WERI-Rb-1 (cell line): ENCODE results near the gene EFNA2.

ENCODE experiments used
- DNase-seq: peaks from one replicate; pipeline ENCODE4 v3.0.0-alpha.2; 2020
- H3K27ac ChIP-seq: fragments of 250-450 bp; sonication (Bioruptor Pico); 2 replicates; pipeline ENCODE4 v1.5.1; 2020; ENCODE audit warnings: mild to moderate bottlenecking, moderate library complexity
- H3K27me3 ChIP-seq: fragments of 250-450 bp; sonication (Bioruptor Pico); 2 replicates; pipeline ENCODE4 v1.5.1; 2021; ENCODE audit warnings: mild to moderate bottlenecking, low read depth, moderate library complexity; ENCODE audit not compliant: insufficient read depth, severe bottlenecking
- H3K36me3 ChIP-seq: fragments of 250-450 bp; sonication (Bioruptor Pico); 2 replicates; pipeline ENCODE4 v1.5.1; 2020; ENCODE audit warnings: mild to moderate bottlenecking, moderate library complexity
- H3K4me3 ChIP-seq: 2 replicates; pipeline ENCODE4 v1.5.1; 2011; ENCODE audit warnings: low read depth, mild to moderate bottlenecking, control low read depth, low read length
- H3K9me3 ChIP-seq: fragments of 250-450 bp; sonication (Bioruptor Pico); 2 replicates; pipeline ENCODE4 v1.5.1; 2021; ENCODE audit warnings: mild to moderate bottlenecking, moderate library complexity; ENCODE audit not compliant: severe bottlenecking
- CTCF ChIP-seq: IDR thresholded peaks from 2 replicates; pipeline ENCODE4 v1.5.1; 2011; ENCODE audit warnings: low read depth, mild to moderate bottlenecking, control low read depth, inconsistent platforms, low read length

The EFNA2 gene

GRCh38 chr19:1277061-1277460 lies 8.6 kb upstream of the EFNA2 start:
- no peak for TF ChIP-seq CTCF
- H3K4me3 ChIP-seq: no peak overlapping the region

GRCh38 chr19:1278074-1278473 lies 7.6 kb upstream of the EFNA2 start:
- TF ChIP-seq CTCF: no peak
- H3K27ac ChIP-seq: no peak overlapping the region
- no peak overlapping the region for H3K4me3 ChIP-seq
- no peak for DNase-seq
- H3K9me3 ChIP-seq: no peaks in the 10 kb centered on the region
- H3K36me3 ChIP-seq: peaks cover 52% of the 10 kb centered on the region
- H3K27me3 ChIP-seq: no peaks in the 10 kb centered on the region

More at GRCh38 chr19:1277061-1277460, 8.6 kb upstream of the EFNA2 start:
- H3K27me3 ChIP-seq: no peaks in the 10 kb centered on the region
- H3K9me3 ChIP-seq: no peaks in the 10 kb centered on the region
- no peak overlapping the region for H3K27ac ChIP-seq
- DNase-seq: no peak
- H3K36me3 ChIP-seq: peaks cover 62% of the 10 kb centered on the region

GRCh38 chr19:1278713-1279660 lies 6.7 kb upstream of the EFNA2 start:
- no peak for TF ChIP-seq CTCF
- Histone ChIP-seq H3K4me3 (no peak overlapping the region), H3K36me3 (peaks cover 43% of the 10 kb centered on the region), H3K27me3 (no peaks in the 10 kb centered on the region), H3K27ac (no peak overlapping the region), H3K9me3 (no peaks in the 10 kb centered on the region)
- no peak for DNase-seq

GRCh38 chr19:1279782-1280341 lies 5.8 kb upstream of the EFNA2 start:
- DNase-seq: peak; percentile 85
- Histone ChIP-seq H3K36me3 (peaks cover 34% of the 10 kb centered on the region), H3K4me3 (no peak overlapping the region), H3K27me3 (no peaks in the 10 kb centered on the region), H3K27ac (no peak overlapping the region), H3K9me3 (no peaks in the 10 kb centered on the region)
- TF ChIP-seq CTCF: peak; percentile 99

- Histone ChIP-seq H3K4me3 (no peak overlapping the region), H3K27me3 (no peaks in the 10 kb centered on the region), H3K9me3 (no peaks in the 10 kb centered on the region), H3K36me3 (peaks cover 30% of the 10 kb centered on the region), H3K27ac (no peak overlapping the region)
- no peak for DNase-seq
- TF ChIP-seq CTCF: no peak
Measured at GRCh38 chr19:1280636-1281568, 4.8 kb upstream of the EFNA2 start.
